ENCODE measurements around the gene PNN.
"Not testable (repeated sequence)": the region's sequence is repeated elsewhere in the genome, so short reads cannot be mapped to it uniquely, and the experiment has no call there.

Gene PNN

DNA sequence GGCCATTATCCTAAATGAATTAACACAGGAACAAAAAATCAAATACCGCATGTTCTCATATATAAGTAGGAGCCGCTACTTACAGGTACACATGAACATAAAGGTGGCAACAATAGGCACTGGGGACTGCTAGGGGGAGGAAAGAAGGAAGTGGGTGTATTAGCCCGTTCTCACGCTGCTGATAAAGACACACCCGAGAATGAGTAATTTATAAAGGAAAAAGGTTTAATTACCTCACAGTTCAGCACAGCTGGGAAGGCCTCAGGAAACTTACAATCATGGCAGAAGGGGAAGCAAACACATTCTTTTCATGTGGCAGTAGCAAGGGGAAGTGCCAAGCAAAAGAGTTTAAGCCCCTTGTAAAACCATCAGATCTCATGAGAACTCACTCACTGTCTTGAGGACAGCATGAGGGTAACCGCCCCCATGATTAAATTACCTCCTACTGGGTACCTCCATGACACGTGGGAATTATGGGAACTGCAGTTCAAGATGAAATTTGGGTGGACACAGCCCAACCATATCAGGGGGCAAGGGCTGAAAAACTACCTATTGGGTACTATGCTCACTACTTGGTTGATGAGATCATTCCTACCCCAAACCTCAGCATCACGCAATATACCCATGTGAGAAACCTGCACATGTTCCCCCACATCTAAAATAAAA, 42.3 kb downstream of the PNN start:
- H3K27ac ChIP-seq (ENCODE audit: low read length), result no peak overlapping the region
- H3K4me1 ChIP-seq (ENCODE audit: control insufficient read depth in 1 of 2, insufficient read depth in 2 of 2, low read length in 2 of 2), result peaks cover 0 to 3% of the 10 kb centered on the region in 2 donors
- no peaks in the 10 kb centered on the region for H3K9me3 ChIP-seq (ENCODE audit: control insufficient read depth in 1 of 2, low read length in 2 of 2)
- no peak overlapping the region for H3K4me3 ChIP-seq (ENCODE audit: low read depth in 1 of 2, low read length in 2 of 2)
- no peaks in the 10 kb centered on the region for H3K36me3 ChIP-seq (ENCODE audit: control insufficient read depth in 1 of 2, insufficient read depth in 2 of 2, low read length in 2 of 2)
- H3K27me3 ChIP-seq (ENCODE audit: low read depth, low read length), result no peaks in the 10 kb centered on the region

DNA sequence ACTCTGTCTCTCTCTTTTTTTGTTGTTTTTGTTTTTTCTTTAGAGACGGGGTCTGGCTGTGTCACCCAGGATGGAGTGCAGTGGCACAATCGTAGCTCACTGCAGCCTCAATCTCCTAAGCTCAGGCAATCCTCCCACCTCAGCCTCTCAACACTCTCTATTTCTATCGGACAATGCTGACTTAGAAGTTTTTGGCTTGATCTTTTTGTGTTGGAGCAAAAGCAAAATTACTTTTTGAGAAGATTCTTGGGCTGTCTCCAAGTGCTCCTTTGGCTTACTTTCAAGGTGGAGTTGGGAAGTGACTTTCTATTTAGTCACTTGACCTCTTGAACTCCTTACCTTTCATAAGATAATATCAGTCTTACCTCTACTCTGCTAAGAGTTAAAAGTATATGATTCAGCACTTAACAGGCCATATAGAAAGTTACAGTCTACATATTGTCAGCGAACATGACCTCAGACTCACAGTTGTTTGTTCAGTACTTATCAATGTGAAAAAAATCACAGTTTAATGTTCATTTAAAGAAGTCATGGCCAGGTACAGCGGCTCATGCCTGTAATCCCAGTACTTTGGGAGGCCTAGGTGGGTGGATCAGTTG, 43.2 kb downstream of the PNN start:
- Histone ChIP-seq H3K27me3 (ENCODE audit: low read depth, low read length) (no peaks in the 10 kb centered on the region), H3K9me3 (ENCODE audit: control insufficient read depth in 1 of 2, low read length in 2 of 2) (no peaks in the 10 kb centered on the region), H3K4me1 (ENCODE audit: control insufficient read depth in 1 of 2, insufficient read depth in 2 of 2, low read length in 2 of 2) (peaks cover 0 to 3% of the 10 kb centered on the region in 2 donors), H3K27ac (ENCODE audit: low read length) (no peak overlapping the region), H3K36me3 (ENCODE audit: control insufficient read depth in 1 of 2, insufficient read depth in 2 of 2, low read length in 2 of 2) (no peaks in the 10 kb centered on the region), H3K4me3 (ENCODE audit: low read depth in 1 of 2, low read length in 2 of 2) (no peak overlapping the region)

DNA sequence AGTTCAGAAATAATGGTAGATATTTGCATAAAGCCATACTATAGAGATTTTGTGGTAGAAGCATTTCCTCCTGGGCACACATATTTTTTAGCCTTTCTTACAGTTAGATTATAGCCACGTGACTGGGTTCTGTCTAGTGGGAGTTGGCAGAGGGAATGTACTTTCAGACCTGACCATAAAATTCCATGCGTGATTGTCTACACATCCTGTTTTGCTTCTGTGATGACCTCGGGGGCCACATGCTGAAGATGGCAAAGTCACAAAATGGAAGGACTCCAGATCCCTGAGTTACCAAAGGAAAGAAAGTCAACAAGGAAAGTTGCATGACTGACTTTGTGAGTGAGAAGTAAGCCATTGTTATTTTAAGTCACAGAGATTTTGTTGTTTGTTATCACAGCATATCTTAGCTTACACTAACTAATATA, 44.0 kb downstream of the PNN start:
- Histone ChIP-seq H3K27me3 (ENCODE audit: low read depth, low read length) (no peaks in the 10 kb centered on the region), H3K27ac (ENCODE audit: low read length) (no peak overlapping the region), H3K4me1 (ENCODE audit: control insufficient read depth in 1 of 2, insufficient read depth in 2 of 2, low read length in 2 of 2) (peaks cover 0 to 3% of the 10 kb centered on the region in 2 donors), H3K4me3 (ENCODE audit: low read depth in 1 of 2, low read length in 2 of 2) (no peak overlapping the region), H3K9me3 (ENCODE audit: control insufficient read depth in 1 of 2, low read length in 2 of 2) (no peaks in the 10 kb centered on the region), H3K36me3 (ENCODE audit: control insufficient read depth in 1 of 2, insufficient read depth in 2 of 2, low read length in 2 of 2) (no peaks in the 10 kb centered on the region)

DNA sequence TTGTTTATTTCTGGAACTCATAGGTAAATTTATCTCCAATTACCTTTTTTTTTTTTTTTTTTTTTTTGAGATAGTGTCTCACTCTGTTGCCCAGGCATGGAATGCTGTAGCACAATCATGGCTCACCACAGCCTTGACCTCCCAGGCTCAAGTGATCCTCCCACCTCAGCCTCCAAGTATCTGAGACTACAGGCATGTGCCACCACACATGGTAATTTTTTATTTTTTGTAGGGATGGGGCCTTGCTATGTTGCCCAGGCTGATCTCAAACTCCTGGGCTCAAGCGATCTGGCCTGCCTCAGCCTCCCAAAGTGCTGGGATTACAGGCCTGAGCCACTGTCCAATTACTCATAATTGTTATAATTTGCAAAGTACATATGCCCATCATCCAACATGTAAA, 45.4 kb downstream of the PNN start:
- H3K27ac ChIP-seq (ENCODE audit: low read length); H3K36me3 ChIP-seq (ENCODE audit: control insufficient read depth in 1 of 2, insufficient read depth in 2 of 2, low read length in 2 of 2); H3K4me1 ChIP-seq (ENCODE audit: control insufficient read depth in 1 of 2, insufficient read depth in 2 of 2, low read length in 2 of 2); H3K4me3 ChIP-seq (ENCODE audit: low read depth in 1 of 2, low read length in 2 of 2); H3K27me3 ChIP-seq (ENCODE audit: low read depth, low read length); H3K9me3 ChIP-seq (ENCODE audit: control insufficient read depth in 1 of 2, low read length in 2 of 2): not testable (repeated sequence)

DNA sequence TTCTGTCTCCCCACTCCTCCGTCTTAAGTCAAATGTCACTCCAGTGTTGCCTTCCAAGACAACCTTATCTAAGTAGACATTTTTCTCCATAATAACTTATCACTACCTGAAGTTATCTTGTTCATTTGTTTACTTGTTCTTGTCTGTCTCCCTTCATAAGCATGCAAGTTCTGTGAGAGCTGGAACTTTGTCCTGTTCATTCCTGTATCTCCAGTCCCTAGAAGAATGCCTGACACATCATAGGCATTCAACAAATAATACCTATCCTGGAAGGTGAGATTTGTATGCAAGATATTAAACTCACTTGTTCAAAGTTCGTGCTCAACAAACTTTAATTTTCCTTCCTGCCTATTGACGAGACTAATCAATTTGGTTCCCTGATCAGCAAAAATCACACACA, 53.0 kb downstream of the PNN start:
- H3K4me3 ChIP-seq (ENCODE audit: low read depth in 1 of 2, low read length in 2 of 2), result no peak overlapping the region
- no peaks in the 10 kb centered on the region for H3K27me3 ChIP-seq (ENCODE audit: low read depth, low read length)
- peaks cover 0 to 1% of the 10 kb centered on the region in 2 donors for H3K4me1 ChIP-seq (ENCODE audit: control insufficient read depth in 1 of 2, insufficient read depth in 2 of 2, low read length in 2 of 2)
- no peak overlapping the region for H3K27ac ChIP-seq (ENCODE audit: low read length)
- H3K9me3 ChIP-seq (ENCODE audit: control insufficient read depth in 1 of 2, low read length in 2 of 2), result no peaks in the 10 kb centered on the region
- H3K36me3 ChIP-seq (ENCODE audit: control insufficient read depth in 1 of 2, insufficient read depth in 2 of 2, low read length in 2 of 2), result no peaks in the 10 kb centered on the region

DNA sequence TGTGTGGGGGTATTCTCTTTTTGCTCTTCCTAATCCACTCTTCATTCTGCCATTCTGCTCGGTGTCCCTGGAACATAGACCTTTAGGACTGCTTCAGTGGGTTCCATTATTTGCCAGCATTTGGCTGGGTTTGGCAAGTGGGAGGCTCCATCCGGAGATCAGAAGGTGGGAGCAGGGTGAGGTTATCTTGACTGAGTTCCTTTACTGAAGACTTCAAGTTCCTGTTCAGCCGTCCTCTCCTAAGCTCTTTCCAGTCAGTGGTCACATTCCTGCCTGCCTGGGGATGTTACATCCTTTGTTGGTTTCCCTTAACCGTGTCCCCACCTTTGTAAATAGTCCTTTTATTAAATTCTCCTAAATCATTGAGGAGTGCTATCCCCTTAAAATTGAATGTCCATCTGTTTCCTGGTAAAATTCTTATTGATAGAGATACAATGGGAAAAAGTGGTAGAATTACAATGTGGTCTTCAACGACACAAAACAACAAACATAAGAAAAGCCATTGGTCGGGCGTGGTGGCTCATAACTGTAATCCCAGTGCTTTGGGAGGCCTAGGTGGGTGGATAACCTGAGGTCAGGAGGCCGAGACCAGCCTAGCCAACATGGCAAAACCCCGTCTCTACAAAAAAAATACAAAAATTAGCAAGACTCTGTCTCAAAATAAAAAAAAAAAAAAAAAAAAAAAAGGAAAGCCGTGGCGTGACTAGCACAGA, 53.6 kb downstream of the PNN start:
- no peak overlapping the region for H3K4me3 ChIP-seq (ENCODE audit: low read depth in 1 of 2, low read length in 2 of 2)
- H3K4me1 ChIP-seq (ENCODE audit: control insufficient read depth in 1 of 2, insufficient read depth in 2 of 2, low read length in 2 of 2), result peaks cover 0 to 4% of the 10 kb centered on the region in 2 donors
- no peaks in the 10 kb centered on the region for H3K9me3 ChIP-seq (ENCODE audit: control insufficient read depth in 1 of 2, low read length in 2 of 2)
- H3K36me3 ChIP-seq (ENCODE audit: control insufficient read depth in 1 of 2, insufficient read depth in 2 of 2, low read length in 2 of 2), result no peaks in the 10 kb centered on the region
- no peaks in the 10 kb centered on the region for H3K27me3 ChIP-seq (ENCODE audit: low read depth, low read length)
- no peak overlapping the region for H3K27ac ChIP-seq (ENCODE audit: low read length)

DNA sequence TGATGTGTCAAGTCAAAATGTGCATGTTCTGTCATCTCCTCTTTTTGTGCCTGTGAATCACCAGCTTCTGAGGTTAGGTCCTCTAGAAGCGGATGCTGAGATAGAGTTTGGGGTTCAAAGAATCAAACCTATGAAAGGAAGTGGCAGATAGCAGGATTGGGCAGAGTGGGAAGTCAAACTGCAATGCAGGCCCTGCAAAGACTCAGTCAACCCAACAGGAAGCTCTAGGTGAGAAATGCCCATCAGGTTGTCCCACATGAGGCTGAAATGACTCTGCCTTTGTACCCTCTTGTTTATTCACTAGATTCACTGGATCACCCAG, 54.1 kb downstream of the PNN start:
- Histone ChIP-seq H3K4me1 (ENCODE audit: control insufficient read depth in 1 of 2, insufficient read depth in 2 of 2, low read length in 2 of 2) (peaks cover 0 to 4% of the 10 kb centered on the region in 2 donors), H3K9me3 (ENCODE audit: control insufficient read depth in 1 of 2, low read length in 2 of 2) (no peaks in the 10 kb centered on the region), H3K36me3 (ENCODE audit: control insufficient read depth in 1 of 2, insufficient read depth in 2 of 2, low read length in 2 of 2) (no peaks in the 10 kb centered on the region), H3K27me3 (ENCODE audit: low read depth, low read length) (no peaks in the 10 kb centered on the region), H3K4me3 (ENCODE audit: low read depth in 1 of 2, low read length in 2 of 2) (no peak overlapping the region), H3K27ac (ENCODE audit: low read length) (no peak overlapping the region)

DNA sequence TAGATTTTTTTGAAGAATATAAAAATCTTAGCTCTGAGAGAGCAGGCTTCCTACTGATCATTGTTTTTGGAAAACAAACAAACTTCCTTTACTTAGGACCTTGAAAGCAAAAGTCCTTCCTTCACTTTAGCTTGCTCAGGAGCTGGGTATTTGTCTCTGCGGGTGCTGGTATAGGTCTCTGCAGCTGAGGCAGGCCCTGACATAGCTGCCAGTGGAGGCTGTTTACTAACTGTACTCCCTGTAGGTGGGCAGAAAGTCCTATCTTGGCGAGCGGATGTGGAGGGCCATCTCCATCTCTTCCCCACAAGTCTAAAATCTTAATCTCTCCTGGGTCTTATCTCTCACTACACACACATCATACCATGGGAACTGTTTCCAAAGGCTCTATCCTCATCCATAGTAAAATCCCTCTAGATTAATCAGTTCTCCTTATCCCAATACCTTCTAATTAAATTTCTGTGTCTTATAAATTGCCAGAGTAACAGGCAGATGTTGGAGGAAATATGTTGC, 54.6 kb downstream of the PNN start:
- Histone ChIP-seq H3K36me3 (ENCODE audit: control insufficient read depth in 1 of 2, insufficient read depth in 2 of 2, low read length in 2 of 2) (no peaks in the 10 kb centered on the region), H3K4me1 (ENCODE audit: control insufficient read depth in 1 of 2, insufficient read depth in 2 of 2, low read length in 2 of 2) (peaks cover 0 to 4% of the 10 kb centered on the region in 2 donors), H3K27me3 (ENCODE audit: low read depth, low read length) (no peaks in the 10 kb centered on the region), H3K4me3 (ENCODE audit: low read depth in 1 of 2, low read length in 2 of 2) (no peak overlapping the region), H3K27ac (ENCODE audit: low read length) (no peak overlapping the region), H3K9me3 (ENCODE audit: control insufficient read depth in 1 of 2, low read length in 2 of 2) (no peaks in the 10 kb centered on the region)

DNA sequence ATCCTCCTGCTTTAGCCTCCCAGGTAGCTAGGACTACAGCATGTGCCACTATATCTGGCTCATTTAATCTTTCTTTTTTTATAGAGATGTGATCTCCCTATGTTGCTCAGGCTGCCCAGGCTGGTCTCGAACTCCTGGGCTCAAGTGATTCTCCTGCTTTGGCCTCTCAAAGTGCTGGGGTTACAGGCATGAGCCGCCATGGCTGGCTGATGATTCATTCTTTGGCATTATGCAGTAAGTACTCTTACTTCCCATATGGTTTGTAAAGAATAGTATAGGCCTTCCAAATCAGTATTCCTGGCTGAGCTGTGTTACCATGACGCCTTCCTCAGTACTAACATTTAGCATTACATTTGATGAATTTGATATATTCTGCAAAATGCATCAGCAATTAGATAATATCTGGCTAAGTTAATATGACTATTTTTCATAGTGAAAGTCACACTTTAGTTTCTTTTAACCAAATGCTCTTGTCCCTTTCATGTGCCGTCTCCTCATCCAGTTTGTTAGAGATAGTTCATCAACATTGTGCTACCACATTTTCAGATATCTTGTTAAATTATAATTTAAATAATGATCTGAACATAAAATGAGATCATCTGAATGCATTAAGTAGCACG, 55.5 kb downstream of the PNN start:
- H3K4me1 ChIP-seq (ENCODE audit: control insufficient read depth in 1 of 2, insufficient read depth in 2 of 2, low read length in 2 of 2), result peaks cover 0 to 4% of the 10 kb centered on the region in 2 donors
- no peak overlapping the region for H3K4me3 ChIP-seq (ENCODE audit: low read depth in 1 of 2, low read length in 2 of 2)

DNA sequence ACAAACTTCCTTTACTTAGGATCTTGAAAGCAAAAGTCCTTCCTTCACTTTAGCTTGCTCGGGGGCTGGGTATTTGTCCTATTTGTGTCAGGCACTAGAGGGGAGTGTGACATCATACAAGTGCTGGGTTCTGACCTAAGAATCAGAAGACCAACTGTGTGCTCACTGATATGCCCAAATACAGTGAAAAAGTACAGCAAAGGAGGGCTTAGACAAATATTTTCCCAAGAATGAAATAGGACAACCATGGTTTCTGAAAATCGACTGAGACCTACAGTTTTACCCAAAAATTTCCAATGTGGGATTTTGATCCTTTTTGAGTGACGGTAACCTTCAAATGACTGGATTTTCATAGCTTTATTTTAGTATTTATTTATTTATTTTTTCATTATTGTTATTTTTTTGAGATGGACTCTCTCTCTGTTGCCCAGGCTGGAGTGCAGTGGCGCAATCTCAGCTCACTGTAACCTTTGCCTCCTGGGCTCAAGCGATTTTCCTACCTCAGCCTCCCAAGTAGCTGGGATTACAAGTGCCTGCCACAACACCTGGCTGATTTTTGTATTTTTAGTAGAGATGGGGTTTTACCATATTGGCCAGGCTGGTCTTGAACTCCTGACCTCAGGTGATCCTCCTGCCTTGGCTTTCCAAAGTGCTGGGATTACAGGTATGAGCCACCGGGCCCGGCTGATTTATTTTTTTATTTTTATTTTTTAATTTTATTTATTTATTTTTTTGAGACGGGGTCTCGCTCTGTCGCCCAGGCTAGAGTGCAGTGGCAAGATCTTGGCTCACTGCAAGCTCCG, 56.9 kb downstream of the PNN start:
- H3K36me3 ChIP-seq (ENCODE audit: control insufficient read depth in 1 of 2, insufficient read depth in 2 of 2, low read length in 2 of 2); H3K27ac ChIP-seq (ENCODE audit: low read length); H3K4me1 ChIP-seq (ENCODE audit: control insufficient read depth in 1 of 2, insufficient read depth in 2 of 2, low read length in 2 of 2); H3K4me3 ChIP-seq (ENCODE audit: low read depth in 1 of 2, low read length in 2 of 2); H3K9me3 ChIP-seq (ENCODE audit: control insufficient read depth in 1 of 2, low read length in 2 of 2); H3K27me3 ChIP-seq (ENCODE audit: low read depth, low read length): not testable (repeated sequence)

More for the DNA sequence above, 55.5 kb downstream of the PNN start:
- Histone ChIP-seq H3K9me3 (ENCODE audit: control insufficient read depth in 1 of 2, low read length in 2 of 2) (no peaks in the 10 kb centered on the region), H3K27me3 (ENCODE audit: low read depth, low read length) (no peaks in the 10 kb centered on the region), H3K27ac (ENCODE audit: low read length) (no peak overlapping the region), H3K36me3 (ENCODE audit: control insufficient read depth in 1 of 2, insufficient read depth in 2 of 2, low read length in 2 of 2) (no peaks in the 10 kb centered on the region)
